Skin epidermis (tissue), 12 donors: Measurements from ENCODE around the gene PACRG.

Source experiments
- H3K27ac ChIP-seq, 21 experiments: fragments of 200-600 bp; sonication (generic) in 11 of 21; one replicate each; pipeline ENCODE4 v1.5.0; 2020; ENCODE audit warnings: mild to moderate bottlenecking in 3 of 21, inconsistent platforms in 2 of 21, moderate library complexity in 2 of 21
- H3K4me3 ChIP-seq, 7 experiments: fragments of 200-600 bp; sonication (generic) in 2 of 7; one replicate each; pipeline ENCODE4 v1.5.0; 2020; ENCODE audit warnings: inconsistent platforms in 2 of 7, mild to moderate bottlenecking in 2 of 7, moderate library complexity in 1 of 7

The PACRG gene

GRCh38 chr6:163048345-163048744, 320.6 kb downstream of the PACRG start:
- Histone ChIP-seq H3K4me3 (no peak overlapping the region), H3K27ac (no peak overlapping the region)

- H3K27ac ChIP-seq = no peak overlapping the region
- no peak overlapping the region for H3K4me3 ChIP-seq
These were observed 326.0 kb downstream of the PACRG start for GRCh38 chr6:163053667-163054344.

GRCh38 chr6:163054641-163055040, 326.9 kb downstream of the PACRG start:
- Histone ChIP-seq H3K4me3 (no peak overlapping the region), H3K27ac (no peak overlapping the region)

GRCh38 chr6:163057260-163057659, 329.5 kb downstream of the PACRG start:
- Histone ChIP-seq H3K4me3 (no peak overlapping the region), H3K27ac (no peak overlapping the region)

GRCh38 chr6:163062790-163063189, 335.0 kb downstream of the PACRG start:
- Histone ChIP-seq H3K27ac (no peak overlapping the region), H3K4me3 (no peak overlapping the region)

GRCh38 chr6:163063561-163063960, 335.8 kb downstream of the PACRG start:
- Histone ChIP-seq H3K27ac (no peak overlapping the region), H3K4me3 (no peak overlapping the region)

GRCh38 chr6:163064397-163064796, 336.6 kb downstream of the PACRG start:
- Histone ChIP-seq H3K4me3 (no peak overlapping the region), H3K27ac (no peak overlapping the region)

GRCh38 chr6:163066200-163066599, 338.4 kb downstream of the PACRG start:
- Histone ChIP-seq H3K4me3 (no peak overlapping the region), H3K27ac (no peak overlapping the region)

- no peak overlapping the region for H3K27ac ChIP-seq
- no peak overlapping the region for H3K4me3 ChIP-seq
These were observed 349.4 kb downstream of the PACRG start for GRCh38 chr6:163077134-163077533.

- no peak overlapping the region for H3K27ac ChIP-seq
- no peak overlapping the region for H3K4me3 ChIP-seq
These were observed 350.9 kb downstream of the PACRG start for GRCh38 chr6:163078712-163079111.

GRCh38 chr6:163080228-163080627, 352.5 kb downstream of the PACRG start:
- Histone ChIP-seq H3K4me3 (no peak overlapping the region), H3K27ac (no peak overlapping the region)

- Histone ChIP-seq H3K4me3 (no peak overlapping the region), H3K27ac (no peak overlapping the region)
These were observed 355.4 kb downstream of the PACRG start for GRCh38 chr6:163083141-163083540.

- no peak overlapping the region for H3K4me3 ChIP-seq
- no peak overlapping the region for H3K27ac ChIP-seq
These were observed 357.7 kb downstream of the PACRG start for GRCh38 chr6:163085426-163085825.

- Histone ChIP-seq H3K27ac (no peak overlapping the region), H3K4me3 (no peak overlapping the region)
These were observed 358.3 kb downstream of the PACRG start for GRCh38 chr6:163085861-163086623.

- no peak overlapping the region for H3K27ac ChIP-seq
These were observed 358.8 kb downstream of the PACRG start for GRCh38 chr6:163086624-163086920.

GRCh38 chr6:163087981-163088380, 360.2 kb downstream of the PACRG start:
- H3K27ac ChIP-seq = no peak overlapping the region
- no peak overlapping the region for H3K4me3 ChIP-seq

More at GRCh38 chr6:163086624-163086920, 358.8 kb downstream of the PACRG start:
- H3K4me3 ChIP-seq = no peak overlapping the region

- Histone ChIP-seq H3K27ac (no peak overlapping the region), H3K4me3 (no peak overlapping the region)
These were observed 365.1 kb downstream of the PACRG start for GRCh38 chr6:163092876-163093275.

GRCh38 chr6:163094881-163095280, 367.1 kb downstream of the PACRG start:
- Histone ChIP-seq H3K4me3 (no peak overlapping the region), H3K27ac (no peak overlapping the region)

- Histone ChIP-seq H3K27ac (no peak overlapping the region), H3K4me3 (no peak overlapping the region)
These were observed 367.6 kb downstream of the PACRG start for GRCh38 chr6:163095401-163095800.

- Histone ChIP-seq H3K4me3 (no peak overlapping the region), H3K27ac (no peak overlapping the region)
These were observed 371.2 kb downstream of the PACRG start for GRCh38 chr6:163098827-163099479.

GRCh38 chr6:163099621-163100171, 371.9 kb downstream of the PACRG start:
- no peak overlapping the region for H3K27ac ChIP-seq

More at GRCh38 chr6:163099621-163100171, 371.9 kb downstream of the PACRG start:
- no peak overlapping the region for H3K4me3 ChIP-seq
